NCI-H1417 treated with DMSO at 0.1 percent for 48 hours (cell line): ENCODE measurements around the gene INPP4A.
"Not testable (repeated sequence)": the region's sequence is repeated elsewhere in the genome, so short reads cannot be mapped to it uniquely, and the experiment has no call there.

Experiments used
- DNase-seq: peaks from one replicate; lab custom pipeline; 2025; lab: John Stamatoyannopoulos, UW

The INPP4A gene

DNA sequence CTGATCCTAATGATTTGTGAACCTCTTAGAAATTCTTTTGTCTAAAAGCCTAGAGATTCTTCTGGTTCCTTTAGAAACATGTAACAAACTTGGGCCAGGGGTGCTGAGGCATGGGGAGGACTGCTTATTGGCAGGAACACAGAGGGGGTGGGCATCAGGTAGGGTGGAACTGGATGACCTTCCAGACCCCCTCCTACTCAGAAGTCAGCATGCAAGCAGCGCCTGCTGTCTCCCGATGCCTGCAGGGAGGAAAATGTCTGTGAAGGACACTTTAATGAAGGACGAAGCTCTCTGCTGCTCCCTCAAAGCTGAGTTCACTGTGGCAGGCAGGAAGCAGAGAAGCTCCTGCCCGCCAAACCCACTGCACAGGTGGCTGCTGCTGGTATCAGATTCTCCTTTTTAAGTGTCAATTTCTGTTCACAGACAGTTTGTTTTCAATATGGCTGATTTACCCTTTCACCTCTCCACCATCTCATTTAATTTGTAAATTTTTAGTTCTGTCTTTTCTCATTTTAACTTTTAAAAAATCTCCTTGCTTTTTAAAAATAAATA lies 144.3 kb downstream of the INPP4A start:
- no peak for DNase-seq

DNA sequence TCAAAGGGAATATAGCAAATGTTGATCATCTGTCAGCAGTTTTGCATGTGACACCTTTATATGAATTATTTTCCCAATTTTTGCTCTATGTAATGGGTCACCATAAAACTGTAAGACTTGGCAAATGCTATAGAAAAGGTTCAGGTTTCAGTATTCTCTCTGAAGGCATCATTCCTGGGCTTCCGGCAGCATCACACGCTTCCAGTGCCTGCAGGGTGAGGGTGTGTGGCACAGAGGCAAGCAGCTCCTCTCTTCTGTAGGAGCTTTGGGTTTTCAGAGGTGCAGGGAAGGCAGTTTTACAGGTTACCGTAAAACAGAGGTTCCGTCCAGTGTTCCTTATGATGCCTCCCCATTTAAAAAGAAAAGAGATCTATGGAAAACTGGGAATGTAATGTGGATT lies 144.8 kb downstream of the INPP4A start:
- no peak for DNase-seq

DNA sequence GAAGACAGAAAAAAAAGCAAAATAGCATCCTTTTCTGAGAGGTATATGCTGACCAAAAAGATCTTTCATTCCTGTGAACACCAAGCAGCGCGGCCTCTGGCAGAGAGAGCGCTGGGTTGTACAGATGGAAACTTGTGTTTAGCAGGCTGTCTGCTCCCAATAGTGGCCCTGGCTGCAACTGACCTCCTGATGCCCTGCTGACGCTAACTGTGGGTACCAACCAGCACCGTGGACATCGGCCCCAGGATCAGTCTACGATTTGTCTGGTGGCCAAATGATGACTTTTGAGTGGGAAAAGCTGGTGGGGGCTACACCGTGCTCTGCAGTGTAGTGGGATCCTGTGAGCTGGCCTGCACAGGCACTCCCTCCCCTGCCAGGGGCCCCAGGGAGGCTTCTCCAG lies 147.9 kb downstream of the INPP4A start:
- DNase-seq, result no peak

- not testable (repeated sequence) for DNase-seq
Observed at GRCh38 chr2:98594665-98595064, 150.0 kb downstream of the INPP4A start.

DNA sequence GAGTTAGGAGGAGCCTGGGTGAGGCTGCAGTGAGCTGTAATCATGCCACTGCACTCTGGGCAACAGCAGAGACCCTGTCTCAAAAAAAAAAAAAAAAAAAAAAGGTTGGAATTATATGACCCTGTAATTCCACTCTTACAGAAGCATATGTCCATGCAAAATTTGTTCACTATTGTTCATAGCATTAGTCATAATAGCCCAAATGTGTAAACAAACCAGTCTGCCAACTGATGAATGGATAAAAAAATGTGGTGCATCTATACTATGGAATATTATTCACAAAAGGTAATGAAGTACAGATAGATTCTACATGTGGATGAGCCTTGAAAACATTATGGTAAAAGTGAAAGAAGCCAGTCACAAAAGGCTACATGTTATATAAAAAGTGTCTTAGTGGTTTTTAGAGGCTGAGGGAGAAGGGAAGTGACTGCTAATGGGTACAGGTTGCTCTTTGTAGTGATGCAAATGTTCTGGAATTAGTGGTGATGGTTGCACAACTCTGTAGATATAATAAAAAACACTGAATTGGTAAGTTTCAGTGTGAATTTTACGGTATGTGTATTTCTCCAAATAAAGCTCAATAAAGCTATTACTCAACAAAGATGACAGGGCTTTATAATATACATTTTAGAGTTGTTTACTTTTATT lies 154.2 kb downstream of the INPP4A start:
- no peak for DNase-seq

GRCh38 chr2:98601532-98602132 lies 157.0 kb downstream of the INPP4A start:
- no peak for DNase-seq

GRCh38 chr2:98604547-98604946 lies 159.9 kb downstream of the INPP4A start:
- DNase-seq, result no peak

- DNase-seq, result no peak
Observed at GRCh38 chr2:98605076-98605475, 160.4 kb downstream of the INPP4A start.

DNA sequence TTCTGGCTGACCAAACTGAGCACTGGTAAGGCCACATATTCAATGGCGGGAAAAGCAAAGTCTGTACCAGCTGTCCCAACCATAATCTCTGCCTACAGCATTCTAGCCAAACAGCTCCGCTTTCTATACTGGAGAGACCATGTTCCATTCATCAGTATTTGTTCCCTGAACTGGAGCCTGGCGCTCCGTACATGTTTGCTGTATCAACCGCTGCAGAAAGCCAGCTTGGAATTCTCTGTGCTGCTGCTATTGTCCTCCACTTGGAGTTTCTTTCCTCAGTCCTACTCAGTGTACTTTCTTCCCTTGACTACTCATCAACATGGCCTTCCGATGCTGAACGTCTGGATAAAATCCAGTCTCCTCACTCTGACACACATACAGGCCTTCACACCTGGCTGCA lies 161.8 kb downstream of the INPP4A start:
- no peak for DNase-seq

DNA sequence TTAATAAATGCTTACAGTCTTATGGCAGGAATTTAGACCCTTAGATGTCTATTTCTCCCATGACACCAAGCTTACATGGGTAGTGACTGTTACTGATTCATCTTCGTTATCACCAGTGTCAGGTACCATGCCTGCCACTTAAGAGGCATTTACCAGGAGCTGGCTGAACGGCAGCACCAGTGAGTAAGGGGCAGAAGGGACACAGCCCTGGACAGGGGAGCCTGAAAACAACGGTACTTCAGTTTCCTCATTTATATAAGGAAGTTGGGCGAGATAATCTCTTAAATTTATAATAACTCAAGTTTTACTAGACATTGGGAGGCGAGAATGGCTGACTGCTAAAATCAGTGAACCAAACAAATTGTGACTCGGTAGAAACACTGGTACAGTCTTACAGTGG lies 162.4 kb downstream of the INPP4A start:
- DNase-seq, result no peak

DNA sequence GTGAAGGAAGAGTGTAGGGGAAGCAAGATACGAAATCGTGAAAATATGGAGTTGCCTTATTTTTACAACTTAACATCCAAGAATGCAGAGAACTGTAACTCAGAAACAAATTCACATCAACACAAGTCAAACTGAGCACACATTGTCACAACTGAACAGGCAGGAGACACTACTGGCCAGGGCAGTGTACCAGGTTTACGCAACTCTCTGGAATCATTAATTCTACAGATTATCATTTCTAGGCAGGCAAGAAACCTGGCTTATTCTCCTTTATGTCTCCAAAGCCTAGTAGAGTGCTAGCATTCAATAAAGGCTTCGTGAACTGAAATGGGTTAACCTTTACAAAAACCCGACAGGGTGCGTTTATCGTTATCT lies 163.1 kb downstream of the INPP4A start:
- DNase-seq, result no peak

DNA sequence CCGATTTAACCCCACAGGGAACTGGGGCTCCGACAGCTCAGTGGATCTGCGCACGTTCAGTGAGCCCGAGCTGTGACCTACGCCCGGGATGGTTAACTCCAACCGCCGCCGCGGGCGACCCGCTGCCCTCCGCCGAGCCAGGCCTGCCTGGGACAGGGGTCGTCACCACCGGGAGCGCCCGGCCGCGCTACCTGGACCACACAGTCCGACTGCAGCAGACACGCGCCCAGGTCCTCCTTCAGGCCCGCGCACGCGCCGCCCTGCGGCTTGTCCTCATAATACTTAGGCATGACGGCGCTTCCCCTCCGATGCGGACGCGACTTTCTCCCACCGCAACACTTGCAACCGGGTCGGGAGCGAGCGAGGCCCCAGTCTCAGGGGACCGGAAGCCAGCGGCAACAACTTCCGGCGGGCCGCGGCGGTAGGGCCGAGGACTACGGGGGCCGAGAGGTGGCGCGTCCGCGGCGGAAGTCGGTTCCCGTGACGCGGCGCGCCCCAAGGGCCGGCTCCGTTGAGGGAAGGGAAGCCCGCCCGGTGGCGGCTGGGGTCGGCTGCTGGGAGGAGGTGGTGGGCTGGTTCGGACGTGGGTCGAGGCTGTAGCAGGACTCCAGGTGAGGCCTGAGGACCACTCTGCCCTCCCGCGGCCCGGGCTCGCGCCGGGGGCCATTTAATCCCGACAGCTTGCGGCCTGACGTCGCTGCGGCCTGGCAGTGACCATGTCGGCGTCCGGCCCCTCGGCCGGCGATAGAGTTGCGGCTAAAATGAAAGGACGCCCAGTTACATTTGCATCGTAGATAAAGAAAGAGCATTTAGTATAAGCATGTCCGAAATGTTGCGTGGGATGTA lies 163.7 kb downstream of the INPP4A start, which contains the start of the genes COA5 and UNC50:
Gene COA5, minus strand, starts transcription at position 397 of the 846 bp plus-strand sequence. Its CDS starts 107 bp downstream, at position 290.
Gene UNC50, plus strand, starts transcription at position 474 of the 846 bp plus-strand sequence. CDS start 1,171 bp downstream, outside the sequence.
- peak; percentile 9 for DNase-seq

GRCh38 chr2:98608962-98609604 lies 164.4 kb downstream of the INPP4A start:
- no peak for DNase-seq

GRCh38 chr2:98614024-98614739 lies 169.5 kb downstream of the INPP4A start:
- no peak for DNase-seq

- no peak for DNase-seq
Observed at GRCh38 chr2:98615481-98615880, 170.8 kb downstream of the INPP4A start.

- DNase-seq, result no peak
Observed at GRCh38 chr2:98617149-98617548, 172.5 kb downstream of the INPP4A start.

- DNase-seq, result no peak
Observed at GRCh38 chr2:98623657-98624056, 179.0 kb downstream of the INPP4A start.

DNA sequence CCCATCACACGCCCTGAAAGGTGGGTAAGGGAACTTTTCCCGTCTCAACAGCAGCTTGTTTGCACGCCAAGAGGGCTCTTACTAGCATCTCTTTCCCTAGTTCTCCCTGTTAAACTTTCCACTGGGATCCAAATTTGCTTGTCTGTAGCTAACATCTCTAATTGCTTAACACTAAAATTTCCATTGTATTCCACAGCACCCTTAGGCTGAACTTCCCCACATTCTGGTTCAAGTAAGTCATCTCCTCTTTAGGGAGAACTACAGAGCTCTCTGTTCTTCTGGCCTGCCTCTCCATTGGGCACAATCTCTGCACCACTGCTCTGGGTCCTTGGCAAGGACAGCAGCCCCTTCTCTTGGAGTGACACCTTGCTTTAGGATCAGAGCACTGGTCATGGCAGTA lies 187.7 kb downstream of the INPP4A start:
- no peak for DNase-seq

- no peak for DNase-seq
Observed at GRCh38 chr2:98634406-98635092, 189.9 kb downstream of the INPP4A start.

GRCh38 chr2:98637401-98638147 lies 192.9 kb downstream of the INPP4A start:
- no peak for DNase-seq
